ENCODE measurements around the gene PLEKHH3. TPM values are rescaled to one million over a fixed set of nuclear protein-coding genes. Genes with fewer than 3 reads are reported as not detected.

PLEKHH3 gene
- total RNA-seq, 3 donors from 2014 or later (not counting 1 experiment from before 2014, with no cell fraction given): 0.14 to 1.8 (median 0.26) TPM

DNA sequence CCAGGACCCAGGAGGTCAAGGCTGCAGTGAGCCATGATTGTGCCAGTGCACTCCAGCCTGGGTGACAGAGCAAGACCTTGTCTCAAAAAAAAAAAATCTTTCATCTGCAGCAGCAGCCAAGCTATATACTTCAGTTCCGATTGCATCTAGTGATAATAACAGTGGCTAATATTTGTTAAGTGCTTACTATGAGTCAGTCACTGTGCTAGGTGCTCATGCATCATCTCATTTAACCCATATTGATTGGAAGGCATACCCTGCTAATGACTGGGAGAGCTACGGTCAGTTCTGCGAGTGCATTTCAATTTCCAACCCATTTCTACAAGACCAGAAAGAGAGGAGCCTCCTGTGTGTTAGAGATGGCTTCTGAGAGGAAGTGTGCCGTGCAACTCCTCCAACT lies 25.4 kb downstream of the PLEKHH3 start:
- 100% methylated on average over 1 of the region's 4 CpGs for WGBS (ENCODE audit: insufficient coverage)
- no peaks in the 10 kb centered on the region for H3K9me3 ChIP-seq (ENCODE audit: control insufficient read depth, insufficient read depth, low read length)
- Mint-ChIP-seq H3K27ac (no peak overlapping the region), H3K4me1 (peaks cover 17 to 25% of the 10 kb centered on the region in 2 donors), H3K27me3 (ENCODE audit: low read depth in 2 of 2) (peaks cover 19 to 33% of the 10 kb centered on the region in 2 donors), H3K36me3 (no peaks in the 10 kb centered on the region), H3K4me3 (no peak overlapping the region), H3K9me3 (no peaks in the 10 kb centered on the region)
- intact Hi-C loops (cut with micrococcal nuclease): no loop called here
- peaks cover 8% of the 10 kb centered on the region for H3K27me3 ChIP-seq (ENCODE audit: control insufficient read depth, insufficient read depth, low read length)
- H3K4me1 ChIP-seq (ENCODE audit: control insufficient read depth, insufficient read depth, low read length): peaks cover 11% of the 10 kb centered on the region
- no peak overlapping the region for H3K4me3 ChIP-seq (ENCODE audit: low read length)
- DNase-seq: no peak
- H3K27ac ChIP-seq (ENCODE audit: low read length): no peak overlapping the region
- no peaks in the 10 kb centered on the region for H3K36me3 ChIP-seq (ENCODE audit: control insufficient read depth, insufficient read depth, low read length)
- no peak for ATAC-seq
- TF ChIP-seq CTCF (IDR thresholded peaks at IDR 0.05): no peak

DNA sequence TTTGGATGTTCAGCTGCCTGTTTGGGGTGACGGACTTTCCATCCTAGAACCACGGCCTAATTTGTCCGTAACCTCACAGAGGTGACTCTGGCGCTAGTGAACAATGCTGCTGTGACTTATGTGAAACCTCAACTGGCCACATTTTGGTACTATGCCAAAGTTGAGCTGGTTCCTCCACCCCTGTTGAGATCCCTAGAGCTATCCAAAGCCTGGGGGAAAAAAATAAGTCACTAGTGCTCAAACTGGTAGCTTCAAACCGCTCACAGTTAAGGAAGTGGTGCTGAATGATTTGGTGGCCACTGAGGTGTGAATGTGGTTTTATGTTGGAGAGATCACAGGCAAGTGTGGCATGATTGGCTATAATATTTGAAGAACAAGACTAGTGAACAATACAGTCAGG lies 29.0 kb downstream of the PLEKHH3 start:
- Mint-ChIP-seq H3K9me3 (no peaks in the 10 kb centered on the region), H3K4me1 (peaks cover 10 to 11% of the 10 kb centered on the region in 2 donors), H3K27ac (no peak overlapping the region), H3K27me3 (ENCODE audit: low read depth in 2 of 2) (peaks cover 7 to 13% of the 10 kb centered on the region in 2 donors), H3K36me3 (no peaks in the 10 kb centered on the region), H3K4me3 (peak overlapping the region; percentile 2)
- Histone ChIP-seq H3K9me3 (ENCODE audit: control insufficient read depth, insufficient read depth, low read length) (no peaks in the 10 kb centered on the region), H3K4me3 (ENCODE audit: low read length) (no peak overlapping the region), H3K27ac (ENCODE audit: low read length) (no peak overlapping the region), H3K36me3 (ENCODE audit: control insufficient read depth, insufficient read depth, low read length) (no peaks in the 10 kb centered on the region), H3K4me1 (ENCODE audit: control insufficient read depth, insufficient read depth, low read length) (peaks cover 11% of the 10 kb centered on the region), H3K27me3 (ENCODE audit: control insufficient read depth, insufficient read depth, low read length) (no peaks in the 10 kb centered on the region)
- no peak for TF ChIP-seq CTCF (IDR thresholded peaks at IDR 0.05)
- 29% methylated on average over 5 of the region's 5 CpGs for WGBS (ENCODE audit: insufficient coverage)
- DNase-seq: no peak
- intact Hi-C loops (cut with micrococcal nuclease): no loop called here
- ATAC-seq: peak in 2 of 3 donors; percentile 15 to 59

- Histone ChIP-seq H3K4me3 (ENCODE audit: low read length) (no peak overlapping the region), H3K9me3 (ENCODE audit: control insufficient read depth, insufficient read depth, low read length) (no peaks in the 10 kb centered on the region), H3K27me3 (ENCODE audit: control insufficient read depth, insufficient read depth, low read length) (no peaks in the 10 kb centered on the region), H3K4me1 (ENCODE audit: control insufficient read depth, insufficient read depth, low read length) (peaks cover 22% of the 10 kb centered on the region), H3K36me3 (ENCODE audit: control insufficient read depth, insufficient read depth, low read length) (no peaks in the 10 kb centered on the region), H3K27ac (ENCODE audit: low read length) (no peak overlapping the region)
- Mint-ChIP-seq H3K27ac (no peak overlapping the region), H3K27me3 (ENCODE audit: low read depth in 2 of 2) (peaks cover 0 to 10% of the 10 kb centered on the region in 2 donors), H3K4me3 (no peak overlapping the region), H3K4me1 (peaks cover 14 to 24% of the 10 kb centered on the region in 2 donors), H3K9me3 (no peaks in the 10 kb centered on the region), H3K36me3 (no peaks in the 10 kb centered on the region)
- intact Hi-C loops (cut with micrococcal nuclease): no loop called here
- DNase-seq (no peak), ATAC-seq (no peak)
- no peak for TF ChIP-seq CTCF (IDR thresholded peaks at IDR 0.05)
- WGBS (ENCODE audit: insufficient coverage): 42% methylated on average over 2 of the region's 2 CpGs
These were observed 34.5 kb downstream of the PLEKHH3 start for GRCh38 chr17:42642336-42642735.

GRCh38 chr17:42640121-42640520 lies 36.7 kb downstream of the PLEKHH3 start:
- peak overlapping the region; percentile 53 for H3K4me3 Mint-ChIP-seq
- TF ChIP-seq CTCF (IDR thresholded peaks at IDR 0.05): no peak
- intact Hi-C loops (cut with micrococcal nuclease): no loop called here
- ATAC-seq (peak in 1 of 3 donors; percentile 53), DNase-seq (no peak)
- H3K27ac Mint-ChIP-seq: no peak overlapping the region
- H3K4me1 Mint-ChIP-seq: peaks cover 14 to 24% of the 10 kb centered on the region in 2 donors
- no peaks in the 10 kb centered on the region for H3K36me3 Mint-ChIP-seq
- H3K9me3 Mint-ChIP-seq: no peaks in the 10 kb centered on the region
- Histone ChIP-seq H3K27ac (ENCODE audit: low read length) (no peak overlapping the region), H3K36me3 (ENCODE audit: control insufficient read depth, insufficient read depth, low read length) (no peaks in the 10 kb centered on the region), H3K9me3 (ENCODE audit: control insufficient read depth, insufficient read depth, low read length) (no peaks in the 10 kb centered on the region), H3K4me3 (ENCODE audit: low read length) (no peak overlapping the region), H3K4me1 (ENCODE audit: control insufficient read depth, insufficient read depth, low read length) (peaks cover 16% of the 10 kb centered on the region), H3K27me3 (ENCODE audit: control insufficient read depth, insufficient read depth, low read length) (no peaks in the 10 kb centered on the region)
- 97% methylated on average over 2 of the region's 4 CpGs for WGBS (ENCODE audit: insufficient coverage)
- peaks cover 0 to 7% of the 10 kb centered on the region in 2 donors for H3K27me3 Mint-ChIP-seq (ENCODE audit: low read depth in 2 of 2)
